Erythroblast (primary cell): Measurements from ENCODE around the gene HNRNPK.

Experiments used
- GATA1 ChIP-seq: IDR thresholded peaks from 2 replicates; pipeline ENCODE4 v1.6.1; 2011; ENCODE audit warnings: low read depth, mild to moderate bottlenecking, control low read depth, low read length, moderate library complexity
- POLR2A ChIP-seq: IDR thresholded peaks from 2 replicates; pipeline ENCODE4 v1.6.1; 2011; ENCODE audit warnings: mild to moderate bottlenecking, low read length

GRCh38 chr9:83920469-83920926, 59.5 kb downstream of the HNRNPK start:
- no peak for TF ChIP-seq POLR2A
- TF ChIP-seq GATA1: no peak
